Activated CD4-positive, alpha-beta T cell treated with anti-CD3 and anti-CD28 coated beads, Interleukin-2, amount 50 U/mL, for 1 hour (primary cell): ENCODE results near the gene ANKDD1A.

ENCODE experiments used
- DNase-seq: peaks from one replicate; pipeline ENCODE4 v3.0.0-alpha.2; 2020

Gene ANKDD1A

DNA sequence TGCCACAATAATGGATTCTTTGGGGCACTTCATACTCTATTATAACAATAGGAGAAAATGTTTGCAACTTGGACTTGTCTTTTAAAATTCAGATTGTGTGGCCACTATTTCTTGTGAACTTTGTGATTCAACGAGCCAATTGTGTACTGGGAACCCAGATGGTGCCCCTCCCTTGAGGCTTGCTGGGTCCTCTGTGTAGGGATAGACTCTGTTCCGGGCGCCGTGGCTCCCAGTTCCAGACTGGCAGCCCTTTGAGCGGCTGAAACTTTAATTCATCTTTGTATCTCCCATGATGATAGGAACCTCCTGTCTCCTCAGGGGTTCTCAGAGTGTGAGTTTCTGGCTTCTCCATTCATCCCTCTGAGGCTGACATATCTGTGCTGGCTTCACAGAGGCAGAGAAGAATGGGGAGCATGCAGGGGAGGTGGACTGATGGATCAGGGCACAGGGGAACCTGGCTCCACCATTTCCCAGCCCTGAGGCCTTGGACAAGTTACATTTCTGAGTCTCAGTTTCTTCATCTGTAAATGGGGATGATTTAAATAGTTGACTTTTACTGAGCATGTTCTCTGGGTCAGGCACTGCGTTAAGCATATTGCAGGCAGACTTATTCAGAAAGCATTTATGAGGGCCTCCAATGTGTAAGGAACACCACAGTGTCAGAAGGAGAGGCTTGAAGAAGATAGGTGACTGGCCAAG lies 15.2 kb upstream of the ANKDD1A start:
- no peak for DNase-seq

GRCh38 chr15:64897345-64897985 lies 14.2 kb upstream of the ANKDD1A start:
- no peak for DNase-seq

GRCh38 chr15:64898406-64898805 lies 13.3 kb upstream of the ANKDD1A start:
- DNase-seq = no peak

DNA sequence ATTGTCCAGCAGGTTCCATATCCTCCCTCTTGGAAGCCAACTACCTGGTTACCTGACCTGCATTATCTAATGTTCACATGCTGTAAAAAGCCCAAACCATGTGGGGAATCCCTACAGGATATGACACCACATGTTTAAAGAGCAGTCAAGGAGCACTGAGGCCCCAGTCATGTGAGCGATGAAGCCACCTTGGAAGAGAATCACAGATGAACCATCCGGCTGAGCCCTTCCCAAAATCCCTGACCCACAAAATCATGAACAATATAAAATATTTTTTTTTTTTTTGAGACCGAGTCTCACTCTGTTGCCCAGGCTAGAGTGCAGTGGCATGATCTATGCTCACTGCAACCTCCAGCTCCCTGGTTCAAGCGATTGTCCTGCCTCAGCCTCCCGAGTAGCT lies 10.6 kb upstream of the ANKDD1A start:
- DNase-seq = no peak

- DNase-seq = no peak
These were observed 9.8 kb upstream of the ANKDD1A start for GRCh38 chr15:64901914-64902313.

GRCh38 chr15:64902863-64903262 lies 8.8 kb upstream of the ANKDD1A start:
- DNase-seq = no peak

GRCh38 chr15:64903326-64903950 lies 8.3 kb upstream of the ANKDD1A start:
- DNase-seq = no peak

DNA sequence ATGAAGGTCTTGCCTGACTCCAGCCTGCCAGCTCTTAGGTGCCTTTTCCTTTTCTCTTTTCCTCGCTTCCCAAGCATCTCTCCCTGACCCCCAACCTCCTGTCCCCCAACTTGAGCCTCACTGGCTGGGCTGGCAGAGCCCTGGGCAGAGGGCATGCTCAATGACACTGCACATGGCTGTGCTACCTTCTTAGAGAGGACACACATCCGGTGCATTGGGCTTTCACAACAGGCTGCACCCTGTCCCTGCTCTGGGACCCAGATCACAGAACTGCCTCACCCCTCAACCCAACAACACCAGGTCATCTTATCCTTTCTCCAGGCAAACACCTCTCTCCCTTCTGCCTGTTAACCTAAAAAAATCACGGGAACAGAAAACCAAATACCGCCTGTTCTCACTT lies 7.5 kb upstream of the ANKDD1A start:
- no peak for DNase-seq

- DNase-seq = peak; percentile 77
These were observed 6.4 kb upstream of the ANKDD1A start for GRCh38 chr15:64905119-64905831.

DNA sequence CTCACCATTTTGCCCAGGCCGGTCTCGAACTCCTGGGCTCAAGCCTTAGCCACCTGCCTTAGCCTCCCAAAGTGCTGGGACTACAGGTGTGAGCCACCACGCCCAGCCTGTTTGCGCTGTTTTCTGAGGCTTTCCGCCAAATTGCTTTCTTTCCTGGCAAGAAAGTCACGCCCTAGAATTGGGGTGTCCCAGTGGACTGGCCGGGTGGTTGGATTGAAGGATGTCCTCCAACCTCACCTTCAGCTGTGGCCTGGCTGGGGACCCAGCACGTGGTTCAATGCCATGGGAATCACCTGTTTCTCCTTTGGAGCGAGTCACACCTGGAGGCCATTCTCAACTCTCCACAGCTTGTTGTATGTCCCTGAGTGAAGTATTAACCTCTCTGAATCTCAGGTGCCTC lies 5.8 kb upstream of the ANKDD1A start:
- no peak for DNase-seq

DNA sequence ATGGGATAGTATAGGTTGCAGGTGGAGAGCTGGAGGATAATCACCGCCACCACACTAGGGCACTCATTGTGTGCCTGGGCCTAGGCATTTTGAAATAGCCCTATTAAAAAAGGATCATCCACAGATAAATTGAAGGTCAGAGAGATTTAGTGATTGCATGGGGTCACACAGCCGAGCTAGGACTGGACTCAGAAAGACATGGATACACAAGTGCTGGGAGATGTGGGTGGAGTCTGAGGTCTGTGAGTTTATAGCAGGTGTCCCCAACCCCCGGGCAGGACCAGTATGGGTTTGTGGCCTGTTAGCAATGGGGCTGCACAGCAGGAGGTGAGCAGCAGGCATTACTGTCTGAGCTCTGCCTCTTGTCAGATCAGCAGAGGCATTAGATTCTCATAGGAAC lies 5.3 kb upstream of the ANKDD1A start:
- DNase-seq = no peak

- DNase-seq = no peak
These were observed 3.7 kb upstream of the ANKDD1A start for GRCh38 chr15:64907991-64908390.

- DNase-seq = no peak
These were observed 2.2 kb upstream of the ANKDD1A start for GRCh38 chr15:64909546-64909945.

DNA sequence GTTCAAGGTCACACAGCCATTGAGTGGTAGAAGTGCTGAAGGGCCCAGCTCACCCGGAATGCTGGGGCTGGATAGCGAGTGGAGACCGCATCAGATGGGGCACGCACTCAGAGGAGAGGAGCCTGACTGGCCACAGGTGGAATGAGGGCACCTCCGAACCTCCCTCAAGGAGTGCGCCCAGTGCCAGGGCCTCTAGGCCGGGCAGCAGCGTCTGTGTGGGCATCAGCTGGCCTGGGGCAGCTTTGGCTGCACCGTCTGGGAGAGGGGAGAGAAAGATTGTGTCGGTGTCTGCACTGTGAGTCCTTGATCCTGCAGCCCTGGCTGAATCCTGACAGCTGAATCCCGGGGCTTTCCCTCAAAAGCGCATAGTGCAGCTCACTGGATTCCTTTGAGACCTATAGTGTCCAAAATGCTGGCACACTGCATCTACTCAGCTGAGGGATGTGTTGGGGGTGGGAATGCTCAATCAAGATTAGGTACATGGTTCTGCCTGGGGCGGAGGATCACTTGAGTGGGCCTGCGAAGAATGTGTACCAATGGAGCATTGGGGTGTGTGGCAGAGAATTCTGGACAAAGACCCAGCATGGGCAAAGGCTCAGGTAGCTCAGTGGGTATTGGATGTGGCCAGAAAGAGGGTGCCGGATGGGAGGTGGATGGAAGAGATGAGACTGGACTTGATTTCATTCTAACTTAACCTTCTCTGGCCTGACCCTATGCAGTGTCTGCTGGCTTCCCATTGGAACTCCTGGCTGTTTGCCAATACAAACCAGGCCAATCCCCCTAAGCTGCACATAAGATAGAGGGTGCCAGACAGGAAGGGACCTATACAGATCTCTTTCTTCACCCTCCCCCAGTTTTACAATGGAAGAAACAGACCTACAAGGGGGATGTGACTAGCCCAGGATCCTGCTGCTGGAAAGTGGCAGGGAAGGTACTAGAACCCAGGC lies 950 bp downstream of the ANKDD1A start:
- DNase-seq = no peak

GRCh38 chr15:64915518-64916227 lies 4.0 kb downstream of the ANKDD1A start:
- DNase-seq = no peak

GRCh38 chr15:64916365-64916764 lies 4.7 kb downstream of the ANKDD1A start:
- DNase-seq = no peak

- no peak for DNase-seq
These were observed 5.5 kb downstream of the ANKDD1A start for GRCh38 chr15:64917211-64917610.

- no peak for DNase-seq
These were observed 8.0 kb downstream of the ANKDD1A start for GRCh38 chr15:64919721-64920120.

GRCh38 chr15:64921711-64922110 lies 10.0 kb downstream of the ANKDD1A start:
- DNase-seq = no peak

- DNase-seq = no peak
These were observed 11.8 kb downstream of the ANKDD1A start for GRCh38 chr15:64923546-64923945.
